Mesenchymal stem cell (in vitro differentiated cells and primary cell): ENCODE data around the gene ZFAND2A. TPM values are rescaled to one million over a fixed set of nuclear protein-coding genes. Genes with fewer than 3 reads are reported as not detected.
"Not testable (repeated sequence)": the region's sequence is repeated elsewhere in the genome, so short reads cannot be mapped to it uniquely, and the experiment has no call there.

Source experiments
- DNase-seq: peaks from one replicate; pipeline ENCODE4 v3.0.0-alpha.2; 2013
- H2AFZ ChIP-seq: one replicate; pipeline ENCODE4 v1.6.1; 2013; ENCODE audit warnings: low read depth, mild to moderate bottlenecking, control low read depth, inconsistent platforms, low read length, moderate library complexity
- H2AK5ac ChIP-seq: 2 replicates; pipeline ENCODE4 v1.6.1; 2013; ENCODE audit warnings: low read length, moderate library complexity, mild to moderate bottlenecking, inconsistent platforms; ENCODE audit not compliant: severe bottlenecking
- H2BK120ac ChIP-seq: one replicate; pipeline ENCODE4 v1.6.1; 2013; ENCODE audit warnings: low read depth, mild to moderate bottlenecking, inconsistent platforms, low read length, moderate library complexity
- H2BK12ac ChIP-seq, 2 experiments: one replicate each; pipeline ENCODE4 v1.6.1; 2013; ENCODE audit warnings: inconsistent platforms in 2 of 2, low read length in 2 of 2, mild to moderate bottlenecking in 2 of 2, moderate library complexity in 2 of 2, control low read depth in 1 of 2
- H2BK15ac ChIP-seq: one replicate; pipeline ENCODE4 v1.6.1; 2013; ENCODE audit warnings: mild to moderate bottlenecking, low read depth, inconsistent platforms; ENCODE audit not compliant: poor library complexity, severe bottlenecking
- H2BK5ac ChIP-seq: 2 replicates; pipeline ENCODE4 v1.6.1; 2013; ENCODE audit warnings: low read depth, mild to moderate bottlenecking, low read length, control low read depth, inconsistent platforms; ENCODE audit not compliant: poor library complexity, severe bottlenecking
- H3K14ac ChIP-seq, 2 experiments: one replicate each; pipeline ENCODE4 v1.6.1; 2013; ENCODE audit warnings: inconsistent platforms in 2 of 2, low read length in 2 of 2, control low read depth in 1 of 2, mild to moderate bottlenecking in 1 of 2, moderate library complexity in 1 of 2
- H3K18ac ChIP-seq, 2 experiments: one replicate each; pipeline ENCODE4 v1.6.1; 2013; ENCODE audit warnings: inconsistent platforms in 2 of 2, low read length in 2 of 2, control low read depth in 1 of 2, low read depth in 1 of 2, mild to moderate bottlenecking in 1 of 2
- H3K23ac ChIP-seq, 2 experiments: one replicate each; pipeline ENCODE4 v1.6.1; 2013; ENCODE audit warnings: inconsistent platforms in 2 of 2, low read length in 2 of 2, mild to moderate bottlenecking in 2 of 2, moderate library complexity in 2 of 2, control low read depth in 1 of 2
- H3K27ac ChIP-seq: 2 replicates; pipeline ENCODE4 v1.5.1; 2013; ENCODE audit warnings: mild to moderate bottlenecking, moderate library complexity, low read length, control low read depth, inconsistent platforms; ENCODE audit not compliant: poor library complexity, severe bottlenecking
- H3K27me3 ChIP-seq, 2 experiments: 2 replicates each; pipeline versions ENCODE4 v1.6.1 to v1.7.0; 2013; ENCODE audit warnings: low read length in 2 of 2, mild to moderate bottlenecking in 2 of 2, moderate library complexity in 2 of 2, control low read depth in 1 of 2, inconsistent platforms in 1 of 2; ENCODE audit not compliant: control insufficient read depth in 1 of 2, insufficient read depth in 1 of 2
- H3K36me3 ChIP-seq, 2 experiments: 2 replicates each; pipeline versions ENCODE4 v1.6.1 to v1.7.0; 2013; ENCODE audit warnings: low read length in 2 of 2, control low read depth in 1 of 2, inconsistent platforms in 1 of 2, low read depth in 1 of 2, mild to moderate bottlenecking in 1 of 2; ENCODE audit not compliant: insufficient read depth in 2 of 2, control insufficient read depth in 1 of 2
- H3K4ac ChIP-seq, 2 experiments: one replicate each; pipeline ENCODE4 v1.6.1; 2013; ENCODE audit warnings: inconsistent platforms in 2 of 2, low read length in 2 of 2, mild to moderate bottlenecking in 2 of 2, moderate library complexity in 2 of 2, control low read depth in 1 of 2, low read depth in 1 of 2
- H3K4me1 ChIP-seq: 2 replicates; pipeline ENCODE4 v1.6.1; 2013; ENCODE audit warnings: low read depth, low read length, control low read depth; ENCODE audit not compliant: control insufficient read depth, insufficient read depth
- H3K4me2 ChIP-seq: 2 replicates; pipeline ENCODE4 v1.6.1; 2013; ENCODE audit warnings: low read length, mild to moderate bottlenecking, inconsistent platforms; ENCODE audit not compliant: poor library complexity, severe bottlenecking
- H3K4me3 ChIP-seq, 2 experiments: 2 replicates each; pipeline versions ENCODE4 v1.5.1 to v1.7.0; 2013; ENCODE audit warnings: low read length in 2 of 2, mild to moderate bottlenecking in 2 of 2, control low read depth in 1 of 2, low read depth in 1 of 2; ENCODE audit not compliant: insufficient read depth in 1 of 2
- H3K79me1 ChIP-seq: replicated peaks from 2 replicates; pipeline ENCODE4 v1.6.1; 2013; ENCODE audit warnings: mild to moderate bottlenecking, control low read depth, low read length, inconsistent platforms; ENCODE audit not compliant: poor library complexity, severe bottlenecking
- H3K9ac ChIP-seq: 2 replicates; pipeline ENCODE4 v1.7.0; 2013; ENCODE audit warnings: mild to moderate bottlenecking, low read length, moderate library complexity
- H3K9me3 ChIP-seq: 2 replicates; pipeline ENCODE4 v1.7.0; 2013; ENCODE audit warnings: mild to moderate bottlenecking, low read length; ENCODE audit not compliant: control insufficient read depth
- H4K8ac ChIP-seq: one replicate; pipeline ENCODE4 v1.6.1; 2013; ENCODE audit warnings: inconsistent platforms, mild to moderate bottlenecking, low read length, moderate library complexity
- H4K91ac ChIP-seq: one replicate; pipeline ENCODE4 v1.6.1; 2013; ENCODE audit warnings: mild to moderate bottlenecking, low read length, inconsistent platforms
- WGBS: methylation state at CpG from one replicate; pipeline ENCODE4 v1.1.7; 2013; ENCODE audit warnings: mixed read lengths; 5-methylcytosine and 5-hydroxymethylcytosine counted together
- polyA plus RNA-seq, 2 experiments: library from polyadenylated mRNA; stranded (reverse); fragments of 200-250 nt; gene quantifications; one replicate each; pipeline ENCODE4 v1.2.3, GENCODE V29; 2013

The ZFAND2A gene, protein sequence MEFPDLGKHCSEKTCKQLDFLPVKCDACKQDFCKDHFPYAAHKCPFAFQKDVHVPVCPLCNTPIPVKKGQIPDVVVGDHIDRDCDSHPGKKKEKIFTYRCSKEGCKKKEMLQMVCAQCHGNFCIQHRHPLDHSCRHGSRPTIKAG
- 16.9 TPM for polyA plus RNA-seq (2013, experiment 1 of 2)
- polyA plus RNA-seq (2013, experiment 2 of 2) = 17.7 TPM

DNA sequence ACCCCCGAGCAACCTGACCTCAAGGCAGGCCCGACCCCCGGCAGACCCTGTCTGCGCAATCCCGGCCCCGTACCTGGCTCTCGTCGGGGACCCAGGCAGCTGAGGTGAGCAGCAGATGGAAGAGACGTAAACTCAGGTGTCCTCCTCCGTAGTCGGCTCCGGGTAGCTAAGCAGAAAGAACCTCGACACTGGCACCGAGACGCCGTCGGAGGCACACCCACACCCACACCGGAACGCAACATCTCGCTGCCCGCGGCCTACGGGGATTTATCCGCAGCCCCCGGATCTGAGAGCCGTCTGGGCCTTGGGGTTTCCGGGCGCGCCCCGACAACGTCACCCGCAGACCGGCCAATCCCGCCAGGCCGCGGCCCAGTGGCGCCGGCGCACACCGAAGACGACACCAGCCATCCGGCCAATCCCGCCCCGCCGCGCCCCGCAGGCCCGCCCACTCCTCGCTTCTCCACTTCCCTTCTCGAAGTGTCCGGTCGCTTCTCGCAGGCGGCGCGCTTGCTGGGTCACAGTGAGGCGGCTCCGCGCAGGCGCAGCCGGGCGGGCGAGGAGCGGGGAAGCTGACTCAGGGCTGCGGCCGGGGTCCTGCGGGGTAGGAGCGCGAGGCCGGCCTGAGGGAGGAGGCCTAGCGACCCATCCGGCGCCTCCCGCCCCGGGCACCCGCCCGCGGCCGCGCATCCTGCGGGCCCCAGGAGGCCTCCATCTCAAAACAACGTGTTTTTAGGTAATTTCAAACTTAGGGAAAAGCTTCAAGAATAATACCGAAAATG lies at the start of gene ZFAND2A:
ZFAND2A (minus strand) TSS at position 306 of the 779 bp plus-strand sequence. CDS start 1,984 bp downstream, outside the sequence.
- under 1% methylated on average over 47 of the region's 83 CpGs for WGBS
- peak within 1 kb of the TSS; percentile 55 to 99 for H3K4ac ChIP-seq
- peak within 1 kb of the TSS; percentile 98 for H3K9ac ChIP-seq
- peak within 1 kb of the TSS; percentile 26 for H2AK5ac ChIP-seq
- H3K4me1 ChIP-seq = peaks cover 30% of the 10 kb centered on the region
- peak within 1 kb of the TSS; percentile 71 for H4K91ac ChIP-seq
- H3K9me3 ChIP-seq = no peaks in the 10 kb centered on the region
- peak within 1 kb of the TSS; percentile 33 for H3K27ac ChIP-seq
- peak within 1 kb of the TSS; percentile 73 for H2AFZ ChIP-seq
- H3K27me3 ChIP-seq = no peaks in the 10 kb centered on the region
- H4K8ac ChIP-seq = peak within 1 kb of the TSS; percentile 88
- peak within 1 kb of the TSS in 1 of 2 experiments; percentile 95 for H3K14ac ChIP-seq
- peak within 1 kb of the TSS; percentile 76 for H2BK5ac ChIP-seq
- peak within 1 kb of the TSS in 1 of 2 experiments; percentile 67 for H2BK12ac ChIP-seq
- peak within 1 kb of the TSS; percentile 12 for H2BK120ac ChIP-seq
- H3K18ac ChIP-seq = peak within 1 kb of the TSS; percentile 31 to 90
- H3K4me2 ChIP-seq = peak within 1 kb of the TSS; percentile 97
- H3K36me3 ChIP-seq = peaks cover 31 to 51% of the 10 kb centered on the region in 2 experiments
- peak within 1 kb of the TSS; percentile 1 for H2BK15ac ChIP-seq
- peak within 1 kb of the TSS in 1 of 2 experiments; percentile 31 for H3K23ac ChIP-seq
- DNase-seq = peak; percentile 98
- H3K4me3 ChIP-seq = peak within 1 kb of the TSS; percentile 98 to 100
- H3K79me1 ChIP-seq = peaks cover 17% of the 10 kb centered on the region

DNA sequence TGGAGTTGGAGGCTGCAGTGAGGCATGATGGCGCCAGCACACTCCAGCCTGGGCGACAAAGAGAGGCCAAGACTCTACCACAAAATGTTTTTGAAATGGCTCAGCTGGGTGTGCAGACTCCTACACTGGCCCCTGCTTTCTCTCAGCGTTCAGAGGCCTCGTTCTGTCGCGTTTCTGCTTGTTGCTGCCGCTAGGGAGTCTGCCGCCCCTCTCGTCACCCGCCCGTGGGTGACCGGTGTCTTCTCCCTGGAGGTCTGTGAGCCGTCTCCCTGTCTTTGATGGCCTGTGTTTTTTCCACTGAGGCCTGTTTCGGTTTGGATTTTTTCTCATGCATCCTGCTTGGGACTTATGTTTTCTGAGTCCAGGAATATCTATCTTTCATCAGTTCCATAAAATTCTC lies 49.1 kb upstream of the ZFAND2A start:
- Histone ChIP-seq H2BK5ac (no peak overlapping the region), H3K36me3 (no peaks in the 10 kb centered on the region), H3K4ac (no peak overlapping the region), H3K79me1 (no peaks in the 10 kb centered on the region), H2BK12ac (no peak overlapping the region), H4K8ac (no peak overlapping the region), H3K27me3 (peaks cover 43 to 60% of the 10 kb centered on the region in 2 experiments), H3K9ac (no peak overlapping the region), H3K18ac (no peak overlapping the region), H2BK120ac (no peak overlapping the region), H3K4me1 (no peaks in the 10 kb centered on the region), H3K14ac (no peak overlapping the region), H3K4me3 (no peak overlapping the region), H3K4me2 (no peak overlapping the region), H3K23ac (no peak overlapping the region), H2AFZ (no peak overlapping the region), H4K91ac (no peak overlapping the region), H2BK15ac (no peak overlapping the region), H3K27ac (no peak overlapping the region), H3K9me3 (no peaks in the 10 kb centered on the region), H2AK5ac (no peak overlapping the region)
- DNase-seq = no peak
- 88% methylated on average over 14 of the region's 14 CpGs for WGBS

DNA sequence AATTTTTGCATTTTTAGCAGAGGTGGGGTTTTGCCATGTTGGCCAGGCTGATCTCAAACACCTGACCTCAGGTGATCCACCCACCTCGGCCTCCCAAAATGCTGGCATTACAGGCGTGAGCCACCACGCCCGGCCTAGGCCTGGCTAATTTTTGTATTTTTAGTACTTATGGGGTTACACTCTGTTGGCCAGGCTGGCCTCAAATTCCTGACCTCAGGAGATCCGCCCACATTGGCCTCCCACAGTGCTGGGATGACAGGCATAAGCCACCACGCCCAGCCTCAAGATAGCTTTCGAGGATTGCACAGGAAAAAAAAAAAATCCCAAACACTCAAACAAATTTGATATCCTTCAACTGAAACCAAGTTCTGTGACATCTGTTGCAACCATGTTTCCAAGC lies 45.7 kb upstream of the ZFAND2A start:
- H2BK120ac ChIP-seq, H3K18ac ChIP-seq, H3K4me2 ChIP-seq, H3K4me1 ChIP-seq, H4K8ac ChIP-seq, H3K23ac ChIP-seq, H2BK15ac ChIP-seq, H3K36me3 ChIP-seq, H2AK5ac ChIP-seq, H3K14ac ChIP-seq, H3K79me1 ChIP-seq, H3K9ac ChIP-seq, H2AFZ ChIP-seq, H3K4me3 ChIP-seq, H2BK12ac ChIP-seq, H3K4ac ChIP-seq, H2BK5ac ChIP-seq, DNase-seq, H3K27ac ChIP-seq, H4K91ac ChIP-seq, H3K9me3 ChIP-seq: not testable (repeated sequence)
- peaks cover 24 to 48% of the 10 kb centered on the region in 2 experiments for H3K27me3 ChIP-seq
- 91% methylated on average over 7 of the region's 7 CpGs for WGBS

DNA sequence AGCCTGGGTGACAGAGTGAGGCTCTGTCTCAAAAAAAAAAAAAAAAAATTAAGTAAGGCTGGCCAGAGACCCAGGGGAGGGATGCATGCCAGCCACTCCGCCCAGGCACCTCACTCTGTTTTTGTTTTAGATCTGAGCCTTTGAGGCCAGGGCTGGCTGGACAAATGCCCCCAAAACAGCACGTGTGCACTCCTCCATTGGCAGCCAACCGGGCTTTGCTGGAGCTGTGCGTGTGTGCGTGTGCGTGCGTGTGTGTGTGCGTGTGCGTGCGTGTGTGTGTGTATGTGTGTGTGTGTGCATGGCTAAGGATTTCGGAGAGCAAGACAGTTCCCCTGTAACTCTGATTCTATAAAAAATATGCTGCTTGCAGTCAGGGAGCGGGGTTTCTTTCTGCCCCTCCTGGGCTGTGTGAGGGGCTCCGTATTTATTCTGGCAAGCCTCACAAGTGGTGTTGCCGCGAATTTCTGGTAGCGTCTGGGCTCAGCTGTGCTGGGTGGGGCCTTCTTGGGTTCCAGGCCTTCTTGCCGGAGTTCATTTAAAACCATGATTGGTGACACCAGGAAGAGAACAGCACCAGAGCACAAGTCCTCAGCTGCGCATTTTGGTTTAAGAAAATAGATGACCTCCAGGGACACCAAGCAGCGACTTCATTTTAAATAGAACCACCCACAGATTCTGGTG lies 44.6 kb upstream of the ZFAND2A start:
- Histone ChIP-seq H2BK12ac (no peak overlapping the region), H2BK5ac (no peak overlapping the region), H3K27me3 (peaks cover 20 to 47% of the 10 kb centered on the region in 2 experiments), H3K36me3 (no peaks in the 10 kb centered on the region), H3K9me3 (no peaks in the 10 kb centered on the region), H2BK15ac (no peak overlapping the region), H2AFZ (no peak overlapping the region), H4K8ac (no peak overlapping the region), H3K4me1 (no peaks in the 10 kb centered on the region), H3K14ac (no peak overlapping the region), H4K91ac (no peak overlapping the region), H3K27ac (no peak overlapping the region), H3K18ac (no peak overlapping the region), H3K4me3 (no peak overlapping the region), H3K23ac (no peak overlapping the region), H3K4ac (no peak overlapping the region), H2BK120ac (no peak overlapping the region), H3K79me1 (no peaks in the 10 kb centered on the region), H3K9ac (no peak overlapping the region), H2AK5ac (no peak overlapping the region), H3K4me2 (no peak overlapping the region)
- 70% methylated on average over 18 of the region's 19 CpGs for WGBS
- DNase-seq = no peak
